HL-60/S4 (cell line): Measurements from ENCODE around the gene SLC1A1.

Experiments used
- in situ Hi-C: fragments of 300-500 bp; cut with MboI; formaldehyde crosslinking; loops from 2 replicates; pipeline ENCODE4 v1.14.3; 2022; ENCODE audit warnings: low sequenced_read_pairs

The SLC1A1 gene

DNA sequence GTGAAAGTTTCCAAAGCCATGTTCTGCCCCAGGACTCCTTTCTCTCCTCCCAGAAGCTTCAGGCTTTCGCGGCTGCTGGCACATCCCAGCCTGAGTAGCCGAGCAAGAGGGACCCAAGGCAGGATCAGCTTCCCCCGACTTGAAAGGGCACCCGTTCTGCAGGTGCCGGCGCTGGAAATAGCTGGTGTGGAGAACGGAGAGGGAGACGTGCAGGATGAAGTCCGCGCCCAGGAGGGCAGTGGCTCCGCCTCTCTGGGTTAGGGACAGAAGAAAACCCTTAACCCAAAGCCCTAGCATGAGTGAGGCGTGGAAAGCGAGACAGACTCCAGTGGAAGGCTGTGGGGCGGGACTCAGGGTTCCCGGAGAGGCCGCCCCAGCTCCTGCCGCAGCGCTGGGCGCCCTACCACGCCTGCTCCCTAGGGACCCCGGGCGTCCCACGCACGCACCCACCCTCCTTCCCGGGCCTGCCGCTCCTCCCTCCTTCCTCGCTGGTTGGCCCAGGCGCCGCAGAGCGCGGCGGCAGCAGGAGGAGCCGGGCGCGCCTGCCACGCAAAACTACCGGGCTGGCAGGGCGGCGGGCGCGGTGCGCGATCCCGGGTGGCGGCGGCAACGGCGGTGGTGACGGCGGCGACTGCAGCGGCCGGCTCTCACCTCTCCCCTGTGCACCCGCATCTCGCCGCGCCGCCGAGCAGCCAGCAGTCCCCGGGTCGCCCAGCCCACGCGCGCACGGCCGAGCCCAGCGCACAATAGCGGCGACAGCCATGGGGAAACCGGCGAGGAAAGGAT lies at the start of gene SLC1A1:
SLC1A1 (plus strand) TSS at position 550 of the 786 bp plus-strand sequence; CDS start at position 762, 212 bp downstream.
- in situ Hi-C loops: no loop called here

GRCh38 chr9:4442806-4443205 lies 47.5 kb upstream of the SLC1A1 start:
- in situ Hi-C loops: no loop called here

- in situ Hi-C loops: no loop called here
These were observed 46.8 kb upstream of the SLC1A1 start for GRCh38 chr9:4443439-4443838.

- in situ Hi-C loops: no loop called here
These were observed 28.8 kb upstream of the SLC1A1 start for GRCh38 chr9:4461437-4461836.

DNA sequence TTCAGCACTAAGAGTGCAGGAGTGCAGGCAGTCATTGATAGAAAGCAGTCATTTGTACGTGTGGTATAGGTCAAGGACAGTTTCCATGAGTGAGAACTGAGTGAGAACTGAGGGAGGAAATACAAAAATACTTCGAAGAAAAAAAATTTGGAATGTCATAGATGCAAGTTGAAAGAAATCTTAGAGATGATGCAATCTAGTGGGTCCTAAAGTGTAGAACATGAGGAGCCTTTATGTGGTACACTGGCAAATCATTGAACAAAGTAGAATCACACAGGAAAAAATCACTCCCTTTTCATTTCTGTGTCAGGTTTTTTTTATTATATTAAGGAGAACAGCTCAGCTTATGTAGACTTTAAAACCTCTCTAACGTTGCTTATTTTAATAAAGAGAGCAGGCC lies 26.4 kb upstream of the SLC1A1 start:
- in situ Hi-C loops: no loop called here

DNA sequence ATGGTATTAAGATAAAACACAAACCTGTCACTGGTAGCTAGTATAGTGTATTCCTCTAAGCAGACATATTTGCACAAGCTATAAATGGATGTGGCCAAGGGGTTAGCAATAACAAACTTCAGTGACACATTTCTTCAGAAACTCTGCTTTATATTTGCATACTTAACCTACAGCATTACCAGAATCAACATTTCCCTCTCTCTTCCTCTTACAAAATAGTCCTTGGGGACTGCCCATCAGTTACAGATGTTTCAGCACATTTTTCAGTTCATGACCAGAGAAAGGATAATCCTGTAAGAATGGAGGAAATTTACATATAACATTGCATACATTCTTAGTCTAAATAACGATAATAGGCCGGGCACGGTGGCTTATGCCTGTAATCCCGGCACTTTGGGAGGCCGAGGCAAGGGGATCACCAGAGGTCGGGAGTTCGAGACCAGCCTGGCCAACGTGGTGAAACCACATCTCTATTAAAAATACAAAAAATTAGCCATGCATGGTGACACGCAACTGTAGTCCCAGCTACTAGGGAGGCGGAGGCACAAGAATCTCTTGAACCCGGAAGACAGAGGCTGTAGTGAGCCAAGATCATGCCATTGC lies 25.3 kb upstream of the SLC1A1 start:
- in situ Hi-C loops: no loop called here

- in situ Hi-C loops: no loop called here
These were observed 24.4 kb upstream of the SLC1A1 start for GRCh38 chr9:4465910-4466309.

- in situ Hi-C loops: no loop called here
These were observed 15.0 kb upstream of the SLC1A1 start for GRCh38 chr9:4475301-4475700.

DNA sequence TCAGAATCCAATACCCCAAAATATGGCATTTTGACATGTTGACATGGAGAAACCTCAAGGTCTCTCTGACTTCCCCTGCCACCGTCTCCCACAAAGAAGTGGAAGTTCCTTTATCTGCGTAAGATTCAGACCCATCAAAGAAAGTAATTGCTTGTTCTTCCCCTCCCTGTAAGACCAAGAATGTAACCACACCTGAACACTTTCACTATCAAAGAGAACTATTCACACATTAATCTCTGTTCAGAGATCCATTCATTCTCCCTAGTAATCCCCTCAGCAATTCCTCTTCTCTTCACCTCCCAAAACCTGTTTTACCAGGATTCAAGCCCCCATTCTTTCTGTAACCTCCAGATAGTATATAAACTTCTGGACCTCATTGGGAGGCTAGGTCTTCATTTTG lies 4.1 kb upstream of the SLC1A1 start:
- in situ Hi-C loops: no loop called here

- in situ Hi-C loops: no loop called here
These were observed 728 bp upstream of the SLC1A1 start for GRCh38 chr9:4489562-4489918.

- in situ Hi-C loops: no loop called here
These were observed 697 bp downstream of the SLC1A1 start for GRCh38 chr9:4490705-4491625.

GRCh38 chr9:4491626-4491975 lies 1.3 kb downstream of the SLC1A1 start:
- in situ Hi-C loops: no loop called here

DNA sequence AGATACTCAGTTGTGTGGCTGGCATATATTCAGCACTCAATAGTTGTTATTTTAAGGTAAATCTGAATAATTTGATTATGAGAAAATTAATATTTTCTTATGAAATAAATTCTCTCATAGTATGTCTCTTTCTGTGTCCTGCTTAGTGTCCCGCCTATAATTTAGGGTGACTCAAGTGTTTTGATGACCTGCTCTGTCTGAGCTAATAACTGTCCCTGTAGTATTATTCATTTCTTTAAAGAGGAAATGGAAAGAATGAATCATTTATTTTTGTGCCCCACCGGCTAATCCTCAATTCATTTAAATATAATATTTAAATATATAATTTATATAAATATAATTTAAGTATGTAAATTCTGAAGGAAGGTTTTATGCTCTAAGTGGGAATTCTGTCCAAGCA lies 4.1 kb downstream of the SLC1A1 start:
- in situ Hi-C loops: no loop called here

DNA sequence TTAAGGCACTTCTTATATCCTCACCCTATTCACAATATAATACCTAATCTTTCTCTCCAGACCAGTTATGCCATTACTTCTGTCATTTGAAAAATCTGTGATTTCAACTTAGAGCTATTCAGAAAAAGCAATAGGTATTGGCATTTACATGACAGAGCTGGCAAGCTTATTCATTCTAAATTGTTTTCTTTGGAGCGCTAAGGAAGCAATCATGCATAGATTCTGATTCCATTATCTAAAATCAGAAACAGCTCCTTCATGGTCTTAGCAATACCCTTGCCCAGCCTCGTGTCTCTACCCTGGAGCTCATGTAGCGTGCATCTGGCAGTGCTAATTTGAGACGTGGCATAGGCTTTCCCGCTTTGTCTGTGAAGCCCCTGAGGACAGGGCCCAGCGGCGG lies 4.5 kb downstream of the SLC1A1 start:
- in situ Hi-C loops: no loop called here

GRCh38 chr9:4495537-4495936 lies 5.3 kb downstream of the SLC1A1 start:
- in situ Hi-C loops: no loop called here

DNA sequence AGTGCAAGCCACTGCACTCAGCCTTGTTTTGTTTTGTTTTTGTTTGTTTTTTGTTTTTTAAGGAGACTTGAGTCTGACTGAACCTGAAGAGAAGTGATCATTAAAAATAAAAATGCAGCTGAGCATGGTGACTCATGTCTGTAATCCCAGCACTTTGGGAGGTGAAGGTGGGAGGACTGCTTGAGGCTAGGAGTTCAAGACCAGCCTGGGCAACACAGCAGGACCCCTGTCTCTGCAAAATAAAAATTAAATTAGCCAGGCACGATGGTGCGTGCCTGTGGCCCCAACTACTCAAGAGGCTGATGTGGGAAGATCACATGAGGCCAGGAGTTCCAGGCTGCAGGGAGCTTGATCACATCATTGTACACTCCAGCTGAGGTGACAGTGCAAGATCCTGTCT lies 6.2 kb downstream of the SLC1A1 start:
- in situ Hi-C loops: no loop called here

- in situ Hi-C loops: no loop called here
These were observed 7.1 kb downstream of the SLC1A1 start for GRCh38 chr9:4497395-4497794.

- in situ Hi-C loops: no loop called here
These were observed 7.6 kb downstream of the SLC1A1 start for GRCh38 chr9:4497855-4498254.

GRCh38 chr9:4499917-4500316 lies 9.6 kb downstream of the SLC1A1 start:
- in situ Hi-C loops: no loop called here

DNA sequence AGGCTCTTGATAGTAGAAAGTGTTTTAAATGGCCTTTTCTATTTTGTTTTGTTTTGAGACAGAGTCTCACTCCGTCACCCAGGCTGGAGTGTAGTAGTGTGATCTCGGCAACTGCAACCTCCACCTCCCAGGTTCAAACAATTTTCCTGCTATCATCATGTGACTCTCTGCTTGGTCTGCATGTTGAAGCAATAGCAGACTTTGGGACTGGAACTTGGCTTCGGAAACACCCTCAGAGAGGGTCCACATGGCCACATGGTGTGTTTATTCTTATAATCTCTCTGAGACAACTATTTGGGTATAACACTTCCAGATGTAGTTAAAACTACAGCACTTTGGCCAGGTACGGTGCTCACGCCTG lies 10.9 kb downstream of the SLC1A1 start:
- in situ Hi-C loops: no loop called here

DNA sequence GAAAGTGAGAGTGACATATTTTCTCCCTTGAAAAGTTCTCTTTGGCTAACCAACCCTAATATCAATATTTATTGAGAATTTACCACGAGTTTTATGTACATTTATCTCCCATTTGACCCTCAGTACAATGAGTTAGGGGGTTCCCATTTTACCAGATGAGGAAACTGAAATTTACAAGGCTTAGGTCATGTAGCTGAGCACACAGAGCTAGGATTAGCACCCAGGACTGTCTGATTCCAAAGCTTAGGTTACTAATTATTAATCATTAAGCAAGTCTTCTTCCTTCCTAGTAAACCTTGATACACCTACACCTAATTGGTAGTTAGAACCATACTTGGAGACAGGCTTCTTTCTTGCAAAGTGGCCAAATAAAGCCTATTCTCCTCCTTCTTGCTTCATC lies 12.2 kb downstream of the SLC1A1 start:
- in situ Hi-C loops: no loop called here

GRCh38 chr9:4503103-4503502 lies 12.8 kb downstream of the SLC1A1 start:
- in situ Hi-C loops: no loop called here
